Measurements from ENCODE around the gene C17orf67.

GRCh38 chr17:56798916-56799315 lies 34.8 kb downstream of the C17orf67 start:
- TF ChIP-seq TAF7 (optimal IDR thresholded peaks at IDR 0.05; ENCODE audit: borderline replicate concordance, low read depth, low read length) = no peak
- TF ChIP-seq, protein P1, sequence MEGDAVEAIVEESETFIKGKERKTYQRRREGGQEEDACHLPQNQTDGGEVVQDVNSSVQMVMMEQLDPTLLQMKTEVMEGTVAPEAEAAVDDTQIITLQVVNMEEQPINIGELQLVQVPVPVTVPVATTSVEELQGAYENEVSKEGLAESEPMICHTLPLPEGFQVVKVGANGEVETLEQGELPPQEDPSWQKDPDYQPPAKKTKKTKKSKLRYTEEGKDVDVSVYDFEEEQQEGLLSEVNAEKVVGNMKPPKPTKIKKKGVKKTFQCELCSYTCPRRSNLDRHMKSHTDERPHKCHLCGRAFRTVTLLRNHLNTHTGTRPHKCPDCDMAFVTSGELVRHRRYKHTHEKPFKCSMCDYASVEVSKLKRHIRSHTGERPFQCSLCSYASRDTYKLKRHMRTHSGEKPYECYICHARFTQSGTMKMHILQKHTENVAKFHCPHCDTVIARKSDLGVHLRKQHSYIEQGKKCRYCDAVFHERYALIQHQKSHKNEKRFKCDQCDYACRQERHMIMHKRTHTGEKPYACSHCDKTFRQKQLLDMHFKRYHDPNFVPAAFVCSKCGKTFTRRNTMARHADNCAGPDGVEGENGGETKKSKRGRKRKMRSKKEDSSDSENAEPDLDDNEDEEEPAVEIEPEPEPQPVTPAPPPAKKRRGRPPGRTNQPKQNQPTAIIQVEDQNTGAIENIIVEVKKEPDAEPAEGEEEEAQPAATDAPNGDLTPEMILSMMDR (IDR thresholded peaks at IDR 0.05; ENCODE audit: control extremely low read depth in 1 of 3, insufficient read depth in 1 of 3, low read depth in 1 of 3, low read length in 3 of 3) = no peak
- no peak for TF ChIP-seq HDAC6 (IDR thresholded peaks at IDR 0.05; ENCODE audit: low read depth, low read length)
- no peak for TF ChIP-seq SP2 (IDR thresholded peaks at IDR 0.05; ENCODE audit: low read length)

All from H1 (cell line).